ENCODE data around the gene DLG1. TPM values are rescaled to one million over a fixed set of nuclear protein-coding genes. Genes with fewer than 3 reads are reported as not detected.

DLG1 gene
- total RNA-seq, 1 donor from 2014 or later: 138 TPM

- peaks cover 23% of the 10 kb centered on the region for H3K4me1 Mint-ChIP-seq
Observed at GRCh38 chr3:197205265-197205664, 93.1 kb downstream of the DLG1 start.

GRCh38 chr3:197204736-197205135 lies 93.7 kb downstream of the DLG1 start:
- H3K4me1 ChIP-seq: peaks cover 19% of the 10 kb centered on the region
- peaks cover under 1% of the 10 kb centered on the region for H3F3A ChIP-seq (ENCODE audit: low read depth)
- no peak overlapping the region for H3K4me2 ChIP-seq
- H3K9me3 ChIP-seq (ENCODE audit: low read depth): no peaks in the 10 kb centered on the region
- no peak overlapping the region for H3K4me3 ChIP-seq
- H3K36me3 ChIP-seq: no peaks in the 10 kb centered on the region
- H3K79me2 ChIP-seq (ENCODE audit: low read depth): peaks cover 100% of the 10 kb centered on the region
- H3K27me3 ChIP-seq: no peaks in the 10 kb centered on the region
- no peak overlapping the region for H3K4me3 Mint-ChIP-seq
- no peak for TF ChIP-seq EZH2 (IDR thresholded peaks at IDR 0.05)
- no peak for TF ChIP-seq CTCF (IDR thresholded peaks at IDR 0.05)
- TF ChIP-seq EZH2phosphoT487 (IDR thresholded peaks at IDR 0.05): no peak
- peaks cover 23% of the 10 kb centered on the region for H3K4me1 Mint-ChIP-seq
- peaks cover 12% of the 10 kb centered on the region for H3K9me3 Mint-ChIP-seq
- H3K27me3 Mint-ChIP-seq (ENCODE audit: insufficient read depth, low read depth): no peaks in the 10 kb centered on the region
- no peak overlapping the region for H2AFZ ChIP-seq (replicated peaks)
- peaks cover 29% of the 10 kb centered on the region for H3K36me3 Mint-ChIP-seq
- no peak overlapping the region for H3K9ac ChIP-seq
- H3K27ac ChIP-seq: no peak overlapping the region
- DNase-seq (ENCODE audit: low spot score): no peak
- H4K20me1 ChIP-seq (ENCODE audit: low read depth): peaks cover 100% of the 10 kb centered on the region
- no peak overlapping the region for H3K27ac Mint-ChIP-seq

More at GRCh38 chr3:197205265-197205664, 93.1 kb downstream of the DLG1 start:
- H4K20me1 ChIP-seq (ENCODE audit: low read depth): peaks cover 100% of the 10 kb centered on the region
- no peak overlapping the region for H3K27ac ChIP-seq
- H3K4me1 ChIP-seq: peaks cover 24% of the 10 kb centered on the region
- no peaks in the 10 kb centered on the region for H3K27me3 ChIP-seq
- DNase-seq (ENCODE audit: low spot score): no peak
- Mint-ChIP-seq H3K9me3 (peaks cover 12% of the 10 kb centered on the region), H3K4me3 (no peak overlapping the region), H3K36me3 (peaks cover 28% of the 10 kb centered on the region), H3K27ac (no peak overlapping the region), H3K27me3 (ENCODE audit: insufficient read depth, low read depth) (no peaks in the 10 kb centered on the region)
- no peaks in the 10 kb centered on the region for H3K9me3 ChIP-seq (ENCODE audit: low read depth)
- peaks cover 6% of the 10 kb centered on the region for H3F3A ChIP-seq (ENCODE audit: low read depth)
- no peak overlapping the region for H3K4me2 ChIP-seq
- H3K36me3 ChIP-seq: no peaks in the 10 kb centered on the region
- no peak overlapping the region for H2AFZ ChIP-seq (replicated peaks)
- peaks cover 100% of the 10 kb centered on the region for H3K79me2 ChIP-seq (ENCODE audit: low read depth)
- TF ChIP-seq EZH2phosphoT487 (IDR thresholded peaks at IDR 0.05): no peak
- TF ChIP-seq CTCF (IDR thresholded peaks at IDR 0.05): no peak
- no peak for TF ChIP-seq EZH2 (IDR thresholded peaks at IDR 0.05)
- no peak overlapping the region for H3K9ac ChIP-seq
- H3K4me3 ChIP-seq: no peak overlapping the region

- Histone ChIP-seq H3K4me3 (no peak overlapping the region), H3K4me2 (no peak overlapping the region), H3K4me1 (peaks cover 12% of the 10 kb centered on the region), H2AFZ (replicated peaks) (no peak overlapping the region), H3K9ac (no peak overlapping the region), H3K27me3 (no peaks in the 10 kb centered on the region), H3K79me2 (ENCODE audit: low read depth) (peaks cover 100% of the 10 kb centered on the region), H3K27ac (no peak overlapping the region), H3F3A (ENCODE audit: low read depth) (no peaks in the 10 kb centered on the region), H4K20me1 (ENCODE audit: low read depth) (peaks cover 95% of the 10 kb centered on the region), H3K36me3 (no peaks in the 10 kb centered on the region), H3K9me3 (ENCODE audit: low read depth) (no peaks in the 10 kb centered on the region)
- DNase-seq (ENCODE audit: low spot score): peak; percentile 4
- H3K9me3 Mint-ChIP-seq: peaks cover 9% of the 10 kb centered on the region
- no peaks in the 10 kb centered on the region for H3K27me3 Mint-ChIP-seq (ENCODE audit: insufficient read depth, low read depth)
- no peak for TF ChIP-seq EZH2phosphoT487 (IDR thresholded peaks at IDR 0.05)
- no peak for TF ChIP-seq CTCF (IDR thresholded peaks at IDR 0.05)
- TF ChIP-seq EZH2 (IDR thresholded peaks at IDR 0.05): no peak
- no peak overlapping the region for H3K4me3 Mint-ChIP-seq
- H3K4me1 Mint-ChIP-seq: peaks cover 23% of the 10 kb centered on the region
- H3K36me3 Mint-ChIP-seq: peaks cover 24% of the 10 kb centered on the region
- H3K27ac Mint-ChIP-seq: no peak overlapping the region
Observed at GRCh38 chr3:197203714-197204146, 94.7 kb downstream of the DLG1 start.

All from neural progenitor cell (in vitro differentiated cells).